Measurements from ENCODE around the gene LIN54.
A peak's percentile ranks its signal among the peaks of the same experiment; 100 is the strongest.
"Not testable (repeated sequence)": the region's sequence is repeated elsewhere in the genome, so short reads cannot be mapped to it uniquely, and the experiment has no call there.

The LIN54 gene

GRCh38 chr4:83011689-83012199, 1.1 kb upstream of the LIN54 start:
- no peak for DNase-seq

GRCh38 chr4:83010111-83010521, 507 bp downstream of the LIN54 start:
- peak; percentile 4 for DNase-seq

GRCh38 chr4:83009529-83009928, 1.1 kb downstream of the LIN54 start:
- DNase-seq = no peak

GRCh38 chr4:83003044-83003791, 7.4 kb downstream of the LIN54 start:
- DNase-seq = not testable (repeated sequence)

- no peak for DNase-seq
Measured at GRCh38 chr4:83002329-83002728, 8.3 kb downstream of the LIN54 start.

GRCh38 chr4:82998898-82999297, 11.7 kb downstream of the LIN54 start:
- peak; percentile 0 for DNase-seq

GRCh38 chr4:82994834-82995233, 15.8 kb downstream of the LIN54 start:
- DNase-seq = no peak

GRCh38 chr4:82989575-82990429, 20.8 kb downstream of the LIN54 start:
- DNase-seq = no peak

GRCh38 chr4:82988323-82988832, 22.2 kb downstream of the LIN54 start:
- DNase-seq = no peak

GRCh38 chr4:82987519-82987918, 23.1 kb downstream of the LIN54 start:
- not testable (repeated sequence) for DNase-seq

GRCh38 chr4:82984459-82984858, 26.2 kb downstream of the LIN54 start:
- no peak for DNase-seq

GRCh38 chr4:82983444-82983843, 27.2 kb downstream of the LIN54 start:
- DNase-seq = no peak

GRCh38 chr4:82981138-82981537, 29.5 kb downstream of the LIN54 start:
- no peak for DNase-seq

GRCh38 chr4:82975792-82976191, 34.8 kb downstream of the LIN54 start:
- no peak for DNase-seq

GRCh38 chr4:82969414-82969813, 41.2 kb downstream of the LIN54 start:
- no peak for DNase-seq

GRCh38 chr4:82968972-82969371, 41.7 kb downstream of the LIN54 start:
- no peak for DNase-seq

- no peak for DNase-seq
Measured at GRCh38 chr4:82965763-82966162, 44.9 kb downstream of the LIN54 start.

GRCh38 chr4:82957045-82957444, 53.6 kb downstream of the LIN54 start:
- DNase-seq = no peak

- no peak for DNase-seq
Measured at GRCh38 chr4:82954212-82954611, 56.4 kb downstream of the LIN54 start.

GRCh38 chr4:82951196-82951595, 59.4 kb downstream of the LIN54 start:
- no peak for DNase-seq

- DNase-seq = no peak
Measured at GRCh38 chr4:82948647-82949204, 61.9 kb downstream of the LIN54 start.

GRCh38 chr4:82947498-82947897, 63.1 kb downstream of the LIN54 start:
- DNase-seq = no peak

- no peak for DNase-seq
Measured at GRCh38 chr4:82939414-82939813, 71.2 kb downstream of the LIN54 start.

Data from NCI-H1105 treated with DMSO at 0.1 percent for 48 hours (cell line).